ENCODE data around the gene CTIF. TPM values are rescaled to one million over a fixed set of nuclear protein-coding genes. Genes with fewer than 3 reads are reported as not detected.

Gene CTIF
- total RNA-seq, 2 experiments from 2014 or later, result 0.06 to 0.38 TPM

DNA sequence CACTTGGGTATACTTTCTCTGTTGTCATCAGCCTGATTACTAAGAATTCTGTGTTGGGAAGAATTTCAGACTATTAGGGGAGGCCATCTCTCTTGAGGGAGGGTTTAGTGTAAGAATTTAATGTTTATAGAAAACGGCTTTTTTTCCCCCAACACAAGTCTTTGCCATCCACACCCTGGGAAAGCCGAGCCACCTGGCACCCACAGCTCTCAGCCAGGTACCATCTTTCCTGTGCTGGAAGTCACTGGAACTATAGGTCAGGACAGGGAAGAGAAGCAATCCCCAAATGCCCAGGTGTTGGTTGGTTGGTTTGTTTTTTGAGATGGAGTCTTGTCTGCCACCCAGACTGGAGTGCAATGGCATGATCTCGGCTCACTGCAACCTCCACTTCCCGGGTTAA, 256.9 kb downstream of the CTIF start:
- TF ChIP-seq, protein P1, sequence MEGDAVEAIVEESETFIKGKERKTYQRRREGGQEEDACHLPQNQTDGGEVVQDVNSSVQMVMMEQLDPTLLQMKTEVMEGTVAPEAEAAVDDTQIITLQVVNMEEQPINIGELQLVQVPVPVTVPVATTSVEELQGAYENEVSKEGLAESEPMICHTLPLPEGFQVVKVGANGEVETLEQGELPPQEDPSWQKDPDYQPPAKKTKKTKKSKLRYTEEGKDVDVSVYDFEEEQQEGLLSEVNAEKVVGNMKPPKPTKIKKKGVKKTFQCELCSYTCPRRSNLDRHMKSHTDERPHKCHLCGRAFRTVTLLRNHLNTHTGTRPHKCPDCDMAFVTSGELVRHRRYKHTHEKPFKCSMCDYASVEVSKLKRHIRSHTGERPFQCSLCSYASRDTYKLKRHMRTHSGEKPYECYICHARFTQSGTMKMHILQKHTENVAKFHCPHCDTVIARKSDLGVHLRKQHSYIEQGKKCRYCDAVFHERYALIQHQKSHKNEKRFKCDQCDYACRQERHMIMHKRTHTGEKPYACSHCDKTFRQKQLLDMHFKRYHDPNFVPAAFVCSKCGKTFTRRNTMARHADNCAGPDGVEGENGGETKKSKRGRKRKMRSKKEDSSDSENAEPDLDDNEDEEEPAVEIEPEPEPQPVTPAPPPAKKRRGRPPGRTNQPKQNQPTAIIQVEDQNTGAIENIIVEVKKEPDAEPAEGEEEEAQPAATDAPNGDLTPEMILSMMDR (conservative IDR thresholded peaks at IDR 0.05; ENCODE audit: low read length), result no peak
- no peak for TF ChIP-seq EZH2phosphoT487 (IDR thresholded peaks at IDR 0.05; ENCODE audit: borderline replicate concordance, low read depth, low read length)
- H3K27ac ChIP-seq (ENCODE audit: low read depth, low read length, poor library complexity, severe bottlenecking), result no peak overlapping the region
- H3K4me1 ChIP-seq (ENCODE audit: insufficient read depth, low read length, poor library complexity, severe bottlenecking), result peaks cover 7% of the 10 kb centered on the region
- H3K9me3 ChIP-seq (ENCODE audit: low read length), result no peaks in the 10 kb centered on the region
- H3K36me3 ChIP-seq (ENCODE audit: insufficient read depth, low read length), result no peaks in the 10 kb centered on the region
- no peaks in the 10 kb centered on the region for H4K20me1 ChIP-seq (ENCODE audit: insufficient read depth, low read length)
- H2AFZ ChIP-seq (ENCODE audit: low read length), result no peak overlapping the region
- CTCF ChIA-PET (ENCODE audit: unreplicated experiment), result no interaction called here
- no peaks in the 10 kb centered on the region for H3K79me2 ChIP-seq (ENCODE audit: insufficient read depth, low read depth, low read length)
- H3K4me2 ChIP-seq (ENCODE audit: low read length), result no peak overlapping the region
- no peaks in the 10 kb centered on the region for H3K9me2 ChIP-seq (ENCODE audit: insufficient read depth, low read length)
- POLR2A ChIA-PET, result interaction anchor here (0.6 to 1.5 kb wide), 3 partner anchors 10 to 14 kb away, joined by 3 to 4 read pairs (median 3); no protein-coding TSS in a partner anchor
- BruUV-seq (replicated peaks), result no TSS peak
- intact Hi-C loops (cut with micrococcal nuclease; ENCODE audit: unreplicated experiment), result no loop called here
- DNase-seq (ENCODE audit: low spot score), result no peak
- no peak overlapping the region for H3K4me3 ChIP-seq (ENCODE audit: low read depth, low read length, poor library complexity, severe bottlenecking)

DNA sequence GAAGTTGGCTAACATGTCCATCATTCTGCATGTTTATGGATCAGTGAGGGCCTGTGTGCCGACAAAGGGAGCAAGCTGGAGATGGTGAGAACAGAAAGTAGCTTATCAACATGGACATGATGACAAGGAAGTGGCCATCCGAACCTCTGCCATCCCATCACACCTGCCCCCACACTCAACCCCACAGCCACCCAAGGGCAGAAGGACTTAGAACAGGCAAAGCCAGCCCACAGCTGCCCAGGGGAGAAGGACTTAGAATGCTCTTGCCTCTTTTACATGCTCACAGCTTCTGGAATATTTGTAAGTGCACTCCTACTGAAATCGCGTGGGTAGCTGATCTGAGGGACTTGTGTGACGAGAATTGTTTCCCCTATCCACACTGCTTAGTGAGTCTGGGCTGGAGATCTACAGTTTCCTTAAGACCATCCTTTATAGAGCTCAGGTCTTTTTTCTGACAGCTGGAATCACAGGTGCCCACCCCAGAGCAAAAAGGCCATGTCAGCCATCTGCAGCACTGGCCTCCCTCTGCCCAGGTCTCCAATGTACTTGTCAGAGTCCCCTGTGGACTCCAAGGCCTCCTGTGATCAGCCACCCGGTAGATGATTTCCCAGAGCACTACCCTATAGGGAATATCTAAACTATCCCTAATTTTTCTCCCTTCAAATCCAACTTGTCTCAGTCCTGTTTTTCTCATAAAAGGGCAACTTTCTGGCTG, 257.8 kb downstream of the CTIF start:
- Histone ChIP-seq H3K27ac (ENCODE audit: low read depth, low read length, poor library complexity, severe bottlenecking) (no peak overlapping the region), H3K9me2 (ENCODE audit: insufficient read depth, low read length) (no peaks in the 10 kb centered on the region), H3K79me2 (ENCODE audit: insufficient read depth, low read depth, low read length) (no peaks in the 10 kb centered on the region), H2AFZ (ENCODE audit: low read length) (no peak overlapping the region), H3K4me2 (ENCODE audit: low read length) (no peak overlapping the region), H3K9me3 (ENCODE audit: low read length) (no peaks in the 10 kb centered on the region), H3K4me1 (ENCODE audit: insufficient read depth, low read length, poor library complexity, severe bottlenecking) (peaks cover 10% of the 10 kb centered on the region), H3K36me3 (ENCODE audit: insufficient read depth, low read length) (no peaks in the 10 kb centered on the region), H3K4me3 (ENCODE audit: low read depth, low read length, poor library complexity, severe bottlenecking) (no peak overlapping the region), H4K20me1 (ENCODE audit: insufficient read depth, low read length) (no peaks in the 10 kb centered on the region)
- no peak for DNase-seq (ENCODE audit: low spot score)
- POLR2A ChIA-PET, result interaction anchor here (0.6 kb wide), 1 partner anchor 9 kb away, joined by 4 read pairs; no protein-coding TSS in a partner anchor
- no TSS peak for BruUV-seq (replicated peaks)
- TF ChIP-seq, protein P1 (conservative IDR thresholded peaks at IDR 0.05; ENCODE audit: low read length), result no peak
- no peak for TF ChIP-seq EZH2phosphoT487 (IDR thresholded peaks at IDR 0.05; ENCODE audit: borderline replicate concordance, low read depth, low read length)
- CTCF ChIA-PET (ENCODE audit: unreplicated experiment), result no interaction called here
- intact Hi-C loops (cut with micrococcal nuclease; ENCODE audit: unreplicated experiment), result no loop called here

DNA sequence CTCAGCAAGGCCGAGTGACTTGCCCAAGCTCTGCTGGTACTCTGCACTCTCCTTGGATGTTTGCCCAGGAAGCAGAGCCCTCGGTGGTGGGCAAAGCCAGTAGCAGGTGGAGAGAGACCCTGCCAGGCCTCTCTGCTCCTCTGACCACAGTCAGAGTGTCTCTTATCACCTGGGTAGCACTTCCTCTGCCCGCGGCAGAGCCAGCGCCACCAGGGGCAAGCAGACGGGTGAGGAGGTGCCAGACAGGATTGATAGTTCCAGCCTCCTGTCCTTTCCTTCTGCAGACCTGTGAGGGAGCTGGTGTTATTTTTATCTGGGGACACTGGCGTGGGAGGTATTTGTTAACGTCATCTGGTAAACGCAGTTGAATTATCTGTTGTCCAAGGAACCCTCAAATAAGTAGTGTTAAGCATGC, 259.0 kb downstream of the CTIF start:
- Histone ChIP-seq H3K4me1 (ENCODE audit: insufficient read depth, low read length, poor library complexity, severe bottlenecking) (peaks cover 18% of the 10 kb centered on the region), H3K4me3 (ENCODE audit: low read depth, low read length, poor library complexity, severe bottlenecking) (no peak overlapping the region), H3K27ac (ENCODE audit: low read depth, low read length, poor library complexity, severe bottlenecking) (no peak overlapping the region), H3K9me2 (ENCODE audit: insufficient read depth, low read length) (no peaks in the 10 kb centered on the region), H3K79me2 (ENCODE audit: insufficient read depth, low read depth, low read length) (no peaks in the 10 kb centered on the region), H3K36me3 (ENCODE audit: insufficient read depth, low read length) (no peaks in the 10 kb centered on the region), H3K4me2 (ENCODE audit: low read length) (no peak overlapping the region), H4K20me1 (ENCODE audit: insufficient read depth, low read length) (no peaks in the 10 kb centered on the region), H3K9me3 (ENCODE audit: low read length) (no peaks in the 10 kb centered on the region), H2AFZ (ENCODE audit: low read length) (no peak overlapping the region)
- CTCF ChIA-PET (ENCODE audit: unreplicated experiment), result no interaction called here
- intact Hi-C loops (cut with micrococcal nuclease; ENCODE audit: unreplicated experiment), result no loop called here
- TF ChIP-seq EZH2phosphoT487 (IDR thresholded peaks at IDR 0.05; ENCODE audit: borderline replicate concordance, low read depth, low read length), result no peak
- TF ChIP-seq, protein P1 (conservative IDR thresholded peaks at IDR 0.05; ENCODE audit: low read length), result no peak
- DNase-seq (ENCODE audit: low spot score), result no peak
- POLR2A ChIA-PET, result no interaction called here
- BruUV-seq (replicated peaks), result no TSS peak

Measured in OCI-LY7 (cell line).